ENCODE results near the gene RPS6KL1.

- TF ChIP-seq CTCF (IDR thresholded peaks at IDR 0.05) (no peak), POLR2A (IDR thresholded peaks at IDR 0.05) (no peak)
Measured at GRCh38 chr14:74942181-74942580, 19.1 kb upstream of the RPS6KL1 start.

Data from Peyer's patch (tissue), 4 donors.